GM12878 (cell line): Measurements from ENCODE around the gene THSD4. TPM values are rescaled to one million over a fixed set of nuclear protein-coding genes. Genes with fewer than 3 reads are reported as not detected.

Experiments
- ATAC-seq: fragments of 200-7000 bp; cut with Tn5 transposase; 3 replicates; pipeline ENCODE4 v1.9.1; 2020; ENCODE audit warnings: mild to moderate bottlenecking, moderate library complexity
- BruUV-seq: library from RNA; stranded (reverse); fragments of 400-500 nt; replicated peaks from 2 replicates; lab custom pipeline; 2021; lab: Mats Ljungman, UMichigan
- CTCF ChIA-PET: fragments of 300-600 bp; sonication (Branson Sonifier 250); formaldehyde crosslinking; extraction: SDS; loops from one replicate; lab custom pipeline; 2021; ENCODE audit warnings: inconsistent platforms; lab: Yijun Ruan, JAX
- POLR2A ChIA-PET: fragments of 350-600 bp; formaldehyde crosslinking; extraction: SDS; loops from one replicate; lab custom pipeline; 2021; ENCODE audit warnings: inconsistent platforms; lab: Charles Lee
- RAD21 ChIA-PET: fragments of 300-600 bp; sonication (Branson Sonifier 250); formaldehyde crosslinking; loops from one replicate; lab custom pipeline; 2023; ENCODE audit warnings: antibody characterized with exemption; ENCODE audit not compliant: unreplicated experiment; lab: Charles Lee
- SMC1A ChIA-PET: fragments of 300-600 bp; sonication (Branson Sonifier 250); formaldehyde crosslinking; loops from one replicate; lab custom pipeline; 2023; ENCODE audit not compliant: unreplicated experiment, uncharacterized antibody; lab: Charles Lee
- DNase-seq: peaks from one replicate; pipeline ENCODE4 v3.0.0-alpha.2; 2011; ENCODE audit warnings: low read depth, low spot score
- FAIRE-seq: peaks from 3 replicates; lab custom pipeline; 2011; peaks lifted over from hg19 to GRCh38; lab: Jason Lieb, UNC
- H2AFZ ChIP-seq: 2 replicates; pipeline ENCODE4 v1.6.0; 2011; ENCODE audit warnings: low read depth, low read length, control low read depth; ENCODE audit not compliant: control insufficient read depth
- H3K27ac ChIP-seq: 2 replicates; pipeline ENCODE4 v1.5.1; 2011; ENCODE audit warnings: control low read depth; ENCODE audit not compliant: control insufficient read depth, insufficient read depth
- H3K27me3 ChIP-seq, 2 experiments: replicated peaks in 1 of 2; 2 replicates each; pipeline versions ENCODE4 v1.6.0 to v1.6.1; 2011; ENCODE audit warnings: low read length in 1 of 2; ENCODE audit not compliant: control insufficient read depth in 2 of 2, insufficient read depth in 2 of 2
- H3K36me3 ChIP-seq, 2 experiments: 2 replicates each; pipeline ENCODE4 v1.5.1; 2011; ENCODE audit warnings: low read length in 1 of 2; ENCODE audit not compliant: control insufficient read depth in 2 of 2, insufficient read depth in 2 of 2
- H3K4me1 ChIP-seq: 2 replicates; pipeline ENCODE4 v1.6.1; 2011; ENCODE audit warnings: mild to moderate bottlenecking, low read length, moderate library complexity, mixed read lengths; ENCODE audit not compliant: control insufficient read depth, insufficient read depth
- H3K4me2 ChIP-seq: 2 replicates; pipeline ENCODE4 v1.6.0; 2011; ENCODE audit warnings: control low read depth; ENCODE audit not compliant: control insufficient read depth, insufficient read depth
- H3K4me3 ChIP-seq: fragments of 200-600 bp; sonication (generic); 2 replicates; pipeline ENCODE4 v1.5.1; 2016
- H3K79me2 ChIP-seq: 2 replicates; pipeline ENCODE4 v1.6.0; 2011; ENCODE audit warnings: low read length; ENCODE audit not compliant: control insufficient read depth, insufficient read depth
- H3K9ac ChIP-seq: 2 replicates; pipeline ENCODE4 v1.8.0; 2011; ENCODE audit warnings: low read length, control low read depth, mixed read lengths; ENCODE audit not compliant: control insufficient read depth, insufficient read depth
- H3K9me3 ChIP-seq: replicated peaks from 3 replicates; pipeline ENCODE4 v1.5.1; 2011; ENCODE audit warnings: mild to moderate bottlenecking, low read length; ENCODE audit not compliant: control insufficient read depth, insufficient read depth
- H4K20me1 ChIP-seq: 2 replicates; pipeline ENCODE4 v1.6.0; 2011; ENCODE audit not compliant: control insufficient read depth, insufficient read depth
- ATF7 ChIP-seq: fragments of 450-650 bp; IDR thresholded peaks from 2 replicates; pipeline ENCODE4 v1.6.1; 2016; ENCODE audit warnings: low read depth, mild to moderate bottlenecking
- CHD2 ChIP-seq: IDR thresholded peaks from 2 replicates; pipeline ENCODE4 v1.6.1; 2011; ENCODE audit warnings: low read depth, low read length, improper control_type of control experiment, borderline replicate concordance
- CREM ChIP-seq: IDR thresholded peaks from 2 replicates; pipeline ENCODE4 v1.6.1; 2014; ENCODE audit warnings: antibody characterized with exemption, low read depth
- EGR1 ChIP-seq, 2 experiments: IDR thresholded peaks; 1 replicate in 1 of 2; 2 replicates in 1 of 2; pipeline ENCODE4 v1.6.1; 2011 to 2012; ENCODE audit warnings: low read depth in 2 of 2, low read length in 2 of 2, borderline replicate concordance in 1 of 2, mild to moderate bottlenecking in 1 of 2, moderate library complexity in 1 of 2
- IKZF1 ChIP-seq: fragments of 450-650 bp; conservative IDR thresholded peaks from 2 replicates; pipeline ENCODE4 v1.6.1; 2017; ENCODE audit warnings: antibody characterized with exemption, mild to moderate bottlenecking
- IKZF2 ChIP-seq, 2 experiments: fragments of 450-650 bp; IDR thresholded peaks; 2 replicates each; pipeline ENCODE4 v1.6.1; 2017; ENCODE audit warnings: mild to moderate bottlenecking in 2 of 2, moderate library complexity in 2 of 2
- KDM1A ChIP-seq: fragments of 200-600 bp; sonication (generic); IDR thresholded peaks from 2 replicates; pipeline ENCODE4 v1.6.1; 2016; ENCODE audit warnings: borderline replicate concordance
- LARP7 ChIP-seq: fragments of 450-650 bp; IDR thresholded peaks from 2 replicates; pipeline ENCODE4 v1.6.1; 2017; ENCODE audit warnings: mild to moderate bottlenecking
- NFIC ChIP-seq: IDR thresholded peaks from 2 replicates; pipeline ENCODE4 v1.6.1; 2012; ENCODE audit warnings: low read depth, mild to moderate bottlenecking, inconsistent platforms, low read length, moderate library complexity
- NKRF ChIP-seq: fragments of 450-650 bp; conservative IDR thresholded peaks from 2 replicates; pipeline ENCODE4 v1.6.1; 2017; ENCODE audit warnings: mild to moderate bottlenecking, moderate library complexity
- RAD51 ChIP-seq: fragments of 450-650 bp; IDR thresholded peaks from 2 replicates; pipeline ENCODE4 v1.6.1; 2016; ENCODE audit warnings: moderate library complexity, mild to moderate bottlenecking, inconsistent platforms
- RUNX3 ChIP-seq: IDR thresholded peaks from 2 replicates; pipeline ENCODE4 v1.6.1; 2012; ENCODE audit warnings: low read length, inconsistent platforms
- SKIL ChIP-seq: fragments of 450-650 bp; IDR thresholded peaks from 2 replicates; pipeline ENCODE4 v1.6.1; 2017; ENCODE audit warnings: mild to moderate bottlenecking, low read depth, inconsistent platforms; ENCODE audit not compliant: poor library complexity, severe bottlenecking
- SMAD5 ChIP-seq: IDR thresholded peaks from 2 replicates; pipeline ENCODE4 v1.6.1; 2016; ENCODE audit warnings: antibody characterized with exemption, low read depth
- SMC3 ChIP-seq: IDR thresholded peaks from 2 replicates; pipeline ENCODE4 v1.6.1; 2011; ENCODE audit warnings: low read length, improper control_type of control experiment, borderline replicate concordance
- TCF3 ChIP-seq: IDR thresholded peaks from 2 replicates; pipeline ENCODE4 v1.6.1; 2012; ENCODE audit warnings: low read depth, mild to moderate bottlenecking, low read length, borderline replicate concordance; ENCODE audit not compliant: insufficient read depth
- YBX1 ChIP-seq: fragments of 450-650 bp; IDR thresholded peaks from 2 replicates; pipeline ENCODE4 v1.6.1; 2016; ENCODE audit warnings: antibody characterized with exemption
- ZNF687 ChIP-seq: fragments of 450-650 bp; IDR thresholded peaks from 2 replicates; pipeline ENCODE4 v1.6.1; 2017; ENCODE audit warnings: mild to moderate bottlenecking, moderate library complexity
- WGBS: methylation state at CpG from one replicate; pipeline ENCODE4 v1.1.6; 2016; ENCODE audit warnings: low lambda C conversion rate; ENCODE audit not compliant: insufficient replicate concordance, insufficient coverage; ENCODE audit errors: missing lambda C conversion rate; 5-methylcytosine and 5-hydroxymethylcytosine counted together
- in situ Hi-C: fragments of 300-500 bp; cut with MboI; formaldehyde crosslinking; loops from 9 replicates; pipeline ENCODE4 v1.14.3; 2018; ENCODE audit warnings: mixed read lengths
- intact Hi-C: fragments of 100-400 bp; cut with micrococcal nuclease; formaldehyde crosslinking; loops from one replicate; pipeline ENCODE4 v1.14.2; 2022; ENCODE audit not compliant: unreplicated experiment
- polyA plus RNA-seq, 11 experiments: library from polyadenylated mRNA; depleted of rRNA in 4 of 11; unstranded in 6 of 11; stranded (reverse) in 5 of 11; fragments of >200 nt; fragmentation: Nextera tagmentation in 4 of 11; fragmentation: Illumina TruSeq in 1 of 11; extraction: Ambion mirVana in 4 of 11; extraction: Trizol in 1 of 11; gene quantifications; 1 replicate in 1 of 11; 2 replicates in 10 of 11; pipeline versions ENCODE4 v1.2.1 to v1.2.3, GENCODE V29; 2011 to 2016; ENCODE audit warnings: inconsistent platforms in 2 of 11, missing spikeins in 2 of 11, low read depth in 1 of 11
- total RNA-seq, 4 experiments: library from RNA; depleted of rRNA in 3 of 4; stranded (reverse); fragments of >200 nt in 3 of 4; fragmentation: Illumina TruSeq in 1 of 4; extraction: Trizol in 1 of 4; gene quantifications; 2 replicates each; pipeline versions ENCODE4 v1.2.1 to v1.2.3, GENCODE V29; 2013 to 2021

THSD4 gene
- total and polyA plus RNA-seq, 10 of the 15 experiments (the other 5 are each of a cell fraction or from before 2014, with no cell fraction given): 0.04 to 0.13 (median 0.05) TPM; not detected in 7

- Histone ChIP-seq H3K9ac (no peak overlapping the region), H2AFZ (no peak overlapping the region), H3K27ac (no peak overlapping the region), H3K4me2 (no peak overlapping the region), H3K36me3 (no peaks in the 10 kb centered on the region), H3K9me3 (no peaks in the 10 kb centered on the region), H4K20me1 (no peaks in the 10 kb centered on the region), H3K79me2 (no peaks in the 10 kb centered on the region), H3K4me3 (no peak overlapping the region), H3K4me1 (no peaks in the 10 kb centered on the region), H3K27me3 (no peaks in the 10 kb centered on the region; a peak in 1 of 4 replicates)
- 0% methylated on average over 2 of the region's 2 CpGs for WGBS
- intact Hi-C loops (no loop called here), in situ Hi-C loops (loop anchor here (25.0 kb wide), 2 partner anchors 322 to 472 kb away; partner anchors contain the start of gene THSD4)
- no peak for DNase-seq
- RAD21 ChIA-PET: no interaction called here
- POLR2A ChIA-PET: no interaction called here
- FAIRE-seq: no peak
- CTCF ChIA-PET: interaction anchor here (1.0 to 1.6 kb wide), 3 partner anchors 10 to 47 kb away, joined by 3 to 4 read pairs (median 3); no protein-coding TSS in a partner anchor
- no peak for ATAC-seq
- SMC1A ChIA-PET: no interaction called here
- BruUV-seq: no TSS peak
- no peak for TF ChIP-seq IKZF1
- TF ChIP-seq RUNX3: no peak
- no peak for TF ChIP-seq RAD51
- TF ChIP-seq ZNF687: no peak
- TF ChIP-seq EGR1 (IDR thresholded peaks at IDR 0.05; ENCODE audit: borderline replicate concordance in 1 of 2, low read depth in 2 of 2, low read length in 2 of 2): no peak
- TF ChIP-seq CHD2: no peak
- TF ChIP-seq LARP7: no peak
- no peak for TF ChIP-seq ATF7
- no peak for TF ChIP-seq KDM1A
- no peak for TF ChIP-seq TCF3
- no peak for TF ChIP-seq IKZF2 (IDR thresholded peaks at IDR 0.05)
- TF ChIP-seq SMC3: no peak
- no peak for TF ChIP-seq SMAD5
- no peak for TF ChIP-seq SKIL
- TF ChIP-seq CREM: no peak
- no peak for TF ChIP-seq NFIC
- no peak for TF ChIP-seq NKRF
- no peak for TF ChIP-seq YBX1
These were observed 319.5 kb downstream of the THSD4 start for GRCh38 chr15:71434774-71435173.
